Caco-2 (cell line): ENCODE measurements around the gene SLC28A1. TPM values are rescaled to one million over a fixed set of nuclear protein-coding genes. Genes with fewer than 3 reads are reported as not detected.

Experiments
- BruUV-seq: library from RNA; stranded (reverse); fragments of 400-500 nt; replicated peaks from 2 replicates; lab custom pipeline; 2021; lab: Mats Ljungman, UMichigan
- CTCF ChIA-PET: fragments of 300-600 bp; sonication (Branson Sonifier 250); formaldehyde crosslinking; loops from one replicate; lab custom pipeline; 2022; ENCODE audit warnings: antibody characterized with exemption; lab: Charles Lee
- POLR2A ChIA-PET: fragments of 300-600 bp; sonication (Branson Sonifier 250); formaldehyde crosslinking; loops from one replicate; lab custom pipeline; 2022; ENCODE audit warnings: antibody characterized with exemption; lab: Charles Lee
- DNase-seq, 2 experiments: peaks; one replicate each; pipeline versions ENCODE4 v3.0.0 to v3.0.0-alpha.2; 2020 to 2022
- H3K27me3 ChIP-seq: replicated peaks from 2 replicates; pipeline ENCODE4 v1.6.0; 2011; ENCODE audit warnings: low read length; ENCODE audit not compliant: control insufficient read depth, insufficient read depth
- H3K36me3 ChIP-seq: 2 replicates; pipeline ENCODE4 v1.5.1; 2011; ENCODE audit warnings: low read length; ENCODE audit not compliant: control insufficient read depth, insufficient read depth
- H3K4me1 ChIP-seq: fragments of 250-450 bp; sonication (Bioruptor Pico); 2 replicates; pipeline ENCODE4 v1.5.1; 2020; ENCODE audit warnings: mild to moderate bottlenecking
- H3K4me3 ChIP-seq: 2 replicates; pipeline ENCODE4 v1.5.1; 2011; ENCODE audit warnings: low read depth, mild to moderate bottlenecking, control low read depth, low read length
- H3K9me3 ChIP-seq: fragments of 250-450 bp; sonication (Bioruptor Pico); 2 replicates; pipeline ENCODE4 v1.5.1; 2020; ENCODE audit warnings: mild to moderate bottlenecking, moderate library complexity
- H3K27ac Mint-ChIP-seq: one replicate; pipeline ENCODE4 v1.8.0; 2022; ENCODE audit warnings: mixed read lengths; ENCODE audit not compliant: unreplicated experiment
- H3K27me3 Mint-ChIP-seq: one replicate; pipeline ENCODE4 v1.8.0; 2022; ENCODE audit warnings: mixed read lengths; ENCODE audit not compliant: insufficient read depth, unreplicated experiment
- H3K36me3 Mint-ChIP-seq: one replicate; pipeline ENCODE4 v1.8.0; 2022; ENCODE audit warnings: mild to moderate bottlenecking, mixed read lengths; ENCODE audit not compliant: insufficient read depth, unreplicated experiment
- H3K4me1 Mint-ChIP-seq: one replicate; pipeline ENCODE4 v1.8.0; 2022; ENCODE audit warnings: low read depth, mixed read lengths; ENCODE audit not compliant: unreplicated experiment
- H3K4me3 Mint-ChIP-seq: one replicate; pipeline ENCODE4 v1.8.0; 2022; ENCODE audit warnings: mild to moderate bottlenecking, moderate library complexity, mixed read lengths; ENCODE audit not compliant: unreplicated experiment
- H3K9me3 Mint-ChIP-seq: one replicate; pipeline ENCODE4 v1.8.0; 2022; ENCODE audit warnings: mixed read lengths; ENCODE audit not compliant: unreplicated experiment
- CTCF ChIP-seq, 2 experiments: fragments of 200-600 bp in 1 of 2; IDR thresholded peaks; 1 replicate in 1 of 2; 2 replicates in 1 of 2; pipeline versions ENCODE4 v1.5.1 to v1.8.0; 2011 to 2022; ENCODE audit warnings: antibody characterized with exemption in 1 of 2, control low read depth in 1 of 2, inconsistent platforms in 1 of 2, low read depth in 1 of 2, low read length in 1 of 2, mild to moderate bottlenecking in 1 of 2, moderate library complexity in 1 of 2; ENCODE audit not compliant: insufficient read depth in 1 of 2, severe bottlenecking in 1 of 2, unreplicated experiment in 1 of 2
- intact Hi-C: fragments of 100-400 bp; cut with micrococcal nuclease; formaldehyde crosslinking; loops from one replicate; pipeline ENCODE4 v1.10.0; 2022; ENCODE audit not compliant: unreplicated experiment
- total RNA-seq: library from RNA; stranded (reverse); gene quantifications from 2 replicates; pipeline ENCODE4 v1.2.3, GENCODE V29; 2022

Gene SLC28A1
- total RNA-seq, 1 experiment from 2014 or later, result not detected

GRCh38 chr15:84908564-84908963 lies 24.1 kb downstream of the SLC28A1 start:
- peaks cover 7% of the 10 kb centered on the region for H3K36me3 Mint-ChIP-seq
- no TSS peak for BruUV-seq
- H3K36me3 ChIP-seq, result no peaks in the 10 kb centered on the region
- peaks cover 24% of the 10 kb centered on the region for H3K4me1 ChIP-seq
- H3K9me3 Mint-ChIP-seq, result no peaks in the 10 kb centered on the region
- no peaks in the 10 kb centered on the region for H3K9me3 ChIP-seq
- H3K27me3 Mint-ChIP-seq, result no peaks in the 10 kb centered on the region
- peaks cover 22% of the 10 kb centered on the region for H3K4me1 Mint-ChIP-seq
- no peak for TF ChIP-seq CTCF (IDR thresholded peaks at IDR 0.05; ENCODE audit: insufficient read depth in 1 of 2, low read depth in 1 of 2, low read length in 1 of 2, severe bottlenecking in 1 of 2, unreplicated experiment in 1 of 2)
- no peak overlapping the region for H3K4me3 ChIP-seq
- ChIA-PET CTCF (interaction anchor here (1.3 kb wide), 1 partner anchor 20 kb away, joined by 3 read pairs; no protein-coding TSS in a partner anchor), POLR2A (no interaction called here)
- DNase-seq, result no peak
- no peak overlapping the region for H3K4me3 Mint-ChIP-seq
- H3K27ac Mint-ChIP-seq, result no peak overlapping the region
- intact Hi-C loops, result no loop called here
- no peaks in the 10 kb centered on the region; the same call in 1 of the 2 replicates for H3K27me3 ChIP-seq

- Mint-ChIP-seq H3K4me1 (peaks cover 22% of the 10 kb centered on the region), H3K27ac (no peak overlapping the region), H3K27me3 (no peaks in the 10 kb centered on the region), H3K4me3 (no peak overlapping the region), H3K36me3 (peaks cover 7% of the 10 kb centered on the region), H3K9me3 (no peaks in the 10 kb centered on the region)
- Histone ChIP-seq H3K9me3 (no peaks in the 10 kb centered on the region), H3K36me3 (no peaks in the 10 kb centered on the region), H3K4me1 (peaks cover 24% of the 10 kb centered on the region), H3K27me3 (no peaks in the 10 kb centered on the region; the same call in 1 of the 2 replicates), H3K4me3 (no peak overlapping the region)
- no peak for DNase-seq
- ChIA-PET POLR2A (no interaction called here), CTCF (interaction anchor here (1.3 kb wide), 1 partner anchor 19 kb away, joined by 3 read pairs; no protein-coding TSS in a partner anchor)
- TF ChIP-seq CTCF (IDR thresholded peaks at IDR 0.05; ENCODE audit: insufficient read depth in 1 of 2, low read depth in 1 of 2, low read length in 1 of 2, severe bottlenecking in 1 of 2, unreplicated experiment in 1 of 2), result no peak
- no TSS peak for BruUV-seq
- intact Hi-C loops, result no loop called here
These were observed 24.6 kb downstream of the SLC28A1 start for GRCh38 chr15:84909029-84909428.

GRCh38 chr15:84909782-84910181 lies 25.3 kb downstream of the SLC28A1 start:
- Mint-ChIP-seq H3K4me3 (no peak overlapping the region), H3K36me3 (peaks cover 7% of the 10 kb centered on the region), H3K27me3 (no peaks in the 10 kb centered on the region), H3K9me3 (no peaks in the 10 kb centered on the region), H3K4me1 (peaks cover 25% of the 10 kb centered on the region), H3K27ac (no peak overlapping the region)
- intact Hi-C loops, result no loop called here
- H3K27me3 ChIP-seq, result no peaks in the 10 kb centered on the region
- ChIA-PET CTCF (interaction anchor here (1.3 kb wide), 1 partner anchor 19 kb away, joined by 3 read pairs; no protein-coding TSS in a partner anchor), POLR2A (no interaction called here)
- TF ChIP-seq CTCF (IDR thresholded peaks at IDR 0.05; ENCODE audit: insufficient read depth in 1 of 2, low read depth in 1 of 2, low read length in 1 of 2, severe bottlenecking in 1 of 2, unreplicated experiment in 1 of 2), result no peak
- no peaks in the 10 kb centered on the region for H3K9me3 ChIP-seq
- H3K4me3 ChIP-seq, result no peak overlapping the region
- no peak for DNase-seq
- H3K36me3 ChIP-seq, result no peaks in the 10 kb centered on the region
- H3K4me1 ChIP-seq, result peaks cover 28% of the 10 kb centered on the region
- no TSS peak for BruUV-seq
